GM12801 (cell line): ENCODE results near the gene MPIG6B.

Experiments
- CTCF ChIP-seq: IDR thresholded peaks from one replicate; pipeline ENCODE4 v1.5.1; 2011; ENCODE audit warnings: control low read depth; ENCODE audit not compliant: insufficient read length; ENCODE audit errors: extremely low read depth

MPIG6B gene

GRCh38 chr6:31720196-31720770 lies 2.9 kb upstream of the MPIG6B start:
- TF ChIP-seq CTCF = no peak

- TF ChIP-seq CTCF = no peak
Observed at GRCh38 chr6:31721351-31722020, 1.7 kb upstream of the MPIG6B start, which contains the start of gene LY6G6C. LY6G6C (minus strand) TSS chr6:31721746; CDS start chr6:31721679, 67 bp downstream.

- TF ChIP-seq CTCF = no peak
Observed at GRCh38 chr6:31722173-31722572, 1.0 kb upstream of the MPIG6B start.

GRCh38 chr6:31723980-31724691 lies 963 bp downstream of the MPIG6B start:
- TF ChIP-seq CTCF = no peak

- no peak for TF ChIP-seq CTCF
Observed at GRCh38 chr6:31725502-31726350, 2.6 kb downstream of the MPIG6B start.

- TF ChIP-seq CTCF = no peak
Observed at GRCh38 chr6:31727034-31727716, 4.0 kb downstream of the MPIG6B start.
